Measurements from ENCODE around the gene PRKCA. TPM values are rescaled to one million over a fixed set of nuclear protein-coding genes. Genes with fewer than 3 reads are reported as not detected.
A peak's percentile ranks its signal among the peaks of the same experiment; 100 is the strongest.

Gene PRKCA
- total and polyA plus RNA-seq, 9 of the 15 experiments (the other 6 are each of a cell fraction or from before 2014, with no cell fraction given): 3.2 to 33.0 (median 17.8) TPM

DNA sequence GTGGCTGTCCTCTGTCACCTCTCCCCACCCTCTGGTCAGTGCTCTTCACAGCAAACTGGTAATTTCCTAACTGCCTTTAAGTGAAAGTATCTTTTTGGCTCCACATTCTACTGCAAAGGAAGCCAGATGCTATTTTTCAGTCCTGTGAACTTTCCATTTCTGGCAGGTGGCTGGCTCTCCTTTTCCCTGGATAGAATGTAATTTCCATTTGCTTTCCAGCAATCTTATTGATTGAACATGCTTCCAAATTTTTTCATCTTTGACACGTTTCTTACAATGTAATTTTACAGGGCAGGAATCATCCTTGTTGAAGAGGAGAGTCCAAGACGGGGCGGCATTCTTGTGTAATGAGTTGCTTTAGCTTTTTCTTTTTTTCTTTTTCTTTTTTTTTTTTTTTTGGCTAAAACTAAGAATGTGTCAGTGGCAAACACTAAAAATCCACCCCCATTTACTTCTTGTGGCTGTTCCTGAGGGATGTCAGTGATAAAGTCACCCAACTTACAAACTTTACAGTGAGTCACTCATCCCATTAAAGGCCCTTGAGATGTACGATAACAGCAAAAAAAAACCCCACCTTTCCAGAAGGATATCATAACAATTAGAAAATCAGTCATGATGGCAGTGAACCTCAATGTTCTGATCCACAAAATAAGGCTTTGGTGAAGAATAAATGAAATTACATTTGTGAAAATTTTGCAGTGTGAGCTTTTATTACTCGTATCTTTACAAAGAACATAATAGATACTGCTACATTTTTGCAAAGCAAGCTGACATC lies 29.4 kb upstream of the PRKCA start:
- ChIA-PET CTCF (ENCODE audit: low intra/inter-chr PET ratio) (no interaction called here), POLR2A (interaction anchor here (0.6 to 1.2 kb wide), 3 partner anchors 13 to 1217 kb away, joined by 3 to 5 read pairs (median 3); no protein-coding TSS in a partner anchor)
- Histone ChIP-seq H3K9ac (ENCODE audit: insufficient read depth in 1 of 2, low read depth in 2 of 2, low read length in 2 of 2) (peak overlapping the region in 1 of 2 experiments; percentile 29; a peak in 1 of 4 replicates), H3K9me1 (ENCODE audit: control insufficient read depth, insufficient read depth, low read length) (no peaks in the 10 kb centered on the region), H3K4me3 (no peak overlapping the region), H3K36me3 (ENCODE audit: control insufficient read depth, insufficient read depth, low read length) (no peaks in the 10 kb centered on the region), H3K27ac (ENCODE audit: extremely low read depth, low read depth, low read length) (no peak overlapping the region), H3K79me2 (ENCODE audit: control insufficient read depth, insufficient read depth, low read length) (no peaks in the 10 kb centered on the region), H3K27me3 (ENCODE audit: control insufficient read depth in 2 of 2, insufficient read depth in 2 of 2, low read length in 2 of 2) (peaks cover 0 to under 1% of the 10 kb centered on the region in 2 experiments; a peak in 1 of 5 replicates), H3K4me2 (ENCODE audit: insufficient read depth, low read length) (peak overlapping the region; percentile 29; the same call in 1 of the 2 replicates), H3K4me1 (replicated peaks in 1 of 2; ENCODE audit: control insufficient read depth in 2 of 2, insufficient read depth in 2 of 2, low read length in 2 of 2) (peaks cover 0 to 22% of the 10 kb centered on the region in 2 experiments; a peak in 4 of 5 replicates), H3K9me3 (replicated peaks; ENCODE audit: control insufficient read depth, insufficient read depth, low read depth, low read length) (no peaks in the 10 kb centered on the region), H4K20me1 (replicated peaks; ENCODE audit: control insufficient read depth, insufficient read depth, low read length) (peaks cover 2% of the 10 kb centered on the region; the same call in 1 of the 2 replicates), H2AFZ (ENCODE audit: low read depth, low read length) (no peak overlapping the region)
- ATAC-seq (peak; percentile 52; the same call in 2 of the 3 replicates), FAIRE-seq (no peak), DNase-seq (ENCODE audit: extremely low read depth in 1 of 4, low spot score in 3 of 4) (peak; percentile 46 to 66 (median 54))
- no TSS peak for BruUV-seq (replicated peaks)
- intact Hi-C loops (cut with micrococcal nuclease): no loop called here
- 7% methylated on average over 5 of the region's 5 CpGs for WGBS (ENCODE audit: insufficient coverage, low coverage, missing lambda C conversion rate)
- in situ Hi-C loops (cut with MboI): no loop called here
- TF ChIP-seq SIN3A (IDR thresholded peaks at IDR 0.05; ENCODE audit: borderline replicate concordance in 2 of 2, control insufficient read depth in 1 of 2, low read depth in 2 of 2, low read length in 2 of 2) (no peak), C11orf30 (IDR thresholded peaks at IDR 0.05; ENCODE audit: low read depth) (peak; percentile 22; the same call in 1 of the 2 replicates), MECOM (CRISPR knock-in tag; IDR thresholded peaks at IDR 0.05) (no peak), ZNF584 (CRISPR knock-in tag; IDR thresholded peaks at IDR 0.05; ENCODE audit: low read depth) (no peak), TCF7 (IDR thresholded peaks at IDR 0.05; ENCODE audit: borderline replicate concordance) (no peak), CLOCK (CRISPR knock-in tag; IDR thresholded peaks at IDR 0.05; ENCODE audit: borderline replicate concordance) (no peak), HLTF (IDR thresholded peaks at IDR 0.05) (no peak), FUS (optimal IDR thresholded peaks at IDR 0.05; ENCODE audit: low read depth, low read length) (no peak), GABPB2 (CRISPR knock-in tag; conservative IDR thresholded peaks at IDR 0.05) (no peak), EGR1 (conservative IDR thresholded peaks at IDR 0.05) (peak; percentile 31), CBFA2T2 (conservative IDR thresholded peaks at IDR 0.05) (peak; percentile 29; the same call in 1 of the 2 replicates), RBM22 (IDR thresholded peaks at IDR 0.05; ENCODE audit: low read depth, low read length, poor library complexity, severe bottlenecking) (no peak), LARP7 (IDR thresholded peaks at IDR 0.05) (no peak), ZNF282 (CRISPR knock-in tag; IDR thresholded peaks at IDR 0.05) (no peak), TCFL5 (CRISPR knock-in tag; conservative IDR thresholded peaks at IDR 0.05) (no peak), RBM14 (IDR thresholded peaks at IDR 0.05; ENCODE audit: borderline replicate concordance, insufficient read depth, low read depth, low read length) (no peak), ZNF3 (CRISPR knock-in tag; IDR thresholded peaks at IDR 0.05) (no peak)
- TF ChIP-seq, protein P1, sequence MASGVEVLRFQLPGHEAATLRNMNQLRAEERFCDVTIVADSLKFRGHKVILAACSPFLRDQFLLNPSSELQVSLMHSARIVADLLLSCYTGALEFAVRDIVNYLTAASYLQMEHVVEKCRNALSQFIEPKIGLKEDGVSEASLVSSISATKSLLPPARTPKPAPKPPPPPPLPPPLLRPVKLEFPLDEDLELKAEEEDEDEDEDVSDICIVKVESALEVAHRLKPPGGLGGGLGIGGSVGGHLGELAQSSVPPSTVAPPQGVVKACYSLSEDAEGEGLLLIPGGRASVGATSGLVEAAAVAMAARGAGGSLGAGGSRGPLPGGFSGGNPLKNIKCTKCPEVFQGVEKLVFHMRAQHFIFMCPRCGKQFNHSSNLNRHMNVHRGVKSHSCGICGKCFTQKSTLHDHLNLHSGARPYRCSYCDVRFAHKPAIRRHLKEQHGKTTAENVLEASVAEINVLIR (CRISPR knock-in tag; IDR thresholded peaks at IDR 0.05): no peak
- TF ChIP-seq, protein P2, sequence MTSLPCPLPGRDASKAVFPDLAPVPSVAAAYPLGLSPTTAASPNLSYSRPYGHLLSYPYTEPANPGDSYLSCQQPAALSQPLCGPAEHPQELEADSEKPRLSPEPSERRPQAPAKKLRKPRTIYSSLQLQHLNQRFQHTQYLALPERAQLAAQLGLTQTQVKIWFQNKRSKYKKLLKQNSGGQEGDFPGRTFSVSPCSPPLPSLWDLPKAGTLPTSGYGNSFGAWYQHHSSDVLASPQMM (CRISPR knock-in tag; IDR thresholded peaks at IDR 0.05): no peak

All from K562 (cell line).